GM12878 (cell line): ENCODE measurements around the gene TCF15. TPM values are rescaled to one million over a fixed set of nuclear protein-coding genes. Genes with fewer than 3 reads are reported as not detected.

Source experiments
- ATAC-seq: fragments of 200-7000 bp; cut with Tn5 transposase; 3 replicates; pipeline ENCODE4 v1.9.1; 2020; ENCODE audit warnings: mild to moderate bottlenecking, moderate library complexity
- BruUV-seq: library from RNA; stranded (reverse); fragments of 400-500 nt; replicated peaks from 2 replicates; lab custom pipeline; 2021; lab: Mats Ljungman, UMichigan
- CTCF ChIA-PET: fragments of 300-600 bp; sonication (Branson Sonifier 250); formaldehyde crosslinking; extraction: SDS; loops from one replicate; lab custom pipeline; 2021; ENCODE audit warnings: inconsistent platforms; lab: Yijun Ruan, JAX
- POLR2A ChIA-PET: fragments of 350-600 bp; formaldehyde crosslinking; extraction: SDS; loops from one replicate; lab custom pipeline; 2021; ENCODE audit warnings: inconsistent platforms; lab: Charles Lee
- RAD21 ChIA-PET: fragments of 300-600 bp; sonication (Branson Sonifier 250); formaldehyde crosslinking; loops from one replicate; lab custom pipeline; 2023; ENCODE audit warnings: antibody characterized with exemption; ENCODE audit not compliant: unreplicated experiment; lab: Charles Lee
- SMC1A ChIA-PET: fragments of 300-600 bp; sonication (Branson Sonifier 250); formaldehyde crosslinking; loops from one replicate; lab custom pipeline; 2023; ENCODE audit not compliant: unreplicated experiment, uncharacterized antibody; lab: Charles Lee
- DNase-seq: peaks from one replicate; pipeline ENCODE4 v3.0.0-alpha.2; 2011; ENCODE audit warnings: low read depth, low spot score
- FAIRE-seq: peaks from 3 replicates; lab custom pipeline; 2011; peaks lifted over from hg19 to GRCh38; lab: Jason Lieb, UNC
- H2AFZ ChIP-seq: 2 replicates; pipeline ENCODE4 v1.6.0; 2011; ENCODE audit warnings: low read depth, low read length, control low read depth; ENCODE audit not compliant: control insufficient read depth
- H3K27ac ChIP-seq: 2 replicates; pipeline ENCODE4 v1.5.1; 2011; ENCODE audit warnings: control low read depth; ENCODE audit not compliant: control insufficient read depth, insufficient read depth
- H3K27me3 ChIP-seq, 2 experiments: replicated peaks in 1 of 2; 2 replicates each; pipeline versions ENCODE4 v1.6.0 to v1.6.1; 2011; ENCODE audit warnings: low read length in 1 of 2; ENCODE audit not compliant: control insufficient read depth in 2 of 2, insufficient read depth in 2 of 2
- H3K36me3 ChIP-seq, 2 experiments: 2 replicates each; pipeline ENCODE4 v1.5.1; 2011; ENCODE audit warnings: low read length in 1 of 2; ENCODE audit not compliant: control insufficient read depth in 2 of 2, insufficient read depth in 2 of 2
- H3K4me1 ChIP-seq: 2 replicates; pipeline ENCODE4 v1.6.1; 2011; ENCODE audit warnings: mild to moderate bottlenecking, low read length, moderate library complexity, mixed read lengths; ENCODE audit not compliant: control insufficient read depth, insufficient read depth
- H3K4me2 ChIP-seq: 2 replicates; pipeline ENCODE4 v1.6.0; 2011; ENCODE audit warnings: control low read depth; ENCODE audit not compliant: control insufficient read depth, insufficient read depth
- H3K4me3 ChIP-seq: fragments of 200-600 bp; sonication (generic); 2 replicates; pipeline ENCODE4 v1.5.1; 2016
- H3K79me2 ChIP-seq: 2 replicates; pipeline ENCODE4 v1.6.0; 2011; ENCODE audit warnings: low read length; ENCODE audit not compliant: control insufficient read depth, insufficient read depth
- H3K9ac ChIP-seq: 2 replicates; pipeline ENCODE4 v1.8.0; 2011; ENCODE audit warnings: low read length, control low read depth, mixed read lengths; ENCODE audit not compliant: control insufficient read depth, insufficient read depth
- H3K9me3 ChIP-seq: replicated peaks from 3 replicates; pipeline ENCODE4 v1.5.1; 2011; ENCODE audit warnings: mild to moderate bottlenecking, low read length; ENCODE audit not compliant: control insufficient read depth, insufficient read depth
- H4K20me1 ChIP-seq: 2 replicates; pipeline ENCODE4 v1.6.0; 2011; ENCODE audit not compliant: control insufficient read depth, insufficient read depth
- ATF7 ChIP-seq: fragments of 450-650 bp; IDR thresholded peaks from 2 replicates; pipeline ENCODE4 v1.6.1; 2016; ENCODE audit warnings: low read depth, mild to moderate bottlenecking
- BCL11A ChIP-seq: IDR thresholded peaks from 2 replicates; pipeline ENCODE4 v1.6.1; 2011; ENCODE audit warnings: low read depth, low read length
- BMI1 ChIP-seq: fragments of 450-650 bp; IDR thresholded peaks from 2 replicates; pipeline ENCODE4 v1.6.1; 2016; ENCODE audit warnings: mild to moderate bottlenecking, moderate library complexity, borderline replicate concordance
- EGR1 ChIP-seq, 2 experiments: IDR thresholded peaks; 1 replicate in 1 of 2; 2 replicates in 1 of 2; pipeline ENCODE4 v1.6.1; 2011 to 2012; ENCODE audit warnings: low read depth in 2 of 2, low read length in 2 of 2, borderline replicate concordance in 1 of 2, mild to moderate bottlenecking in 1 of 2, moderate library complexity in 1 of 2
- FOXM1 ChIP-seq: IDR thresholded peaks from 2 replicates; pipeline ENCODE4 v1.6.1; 2012; ENCODE audit warnings: low read depth, mild to moderate bottlenecking, inconsistent platforms, low read length, moderate library complexity
- GABPA ChIP-seq: IDR thresholded peaks from 2 replicates; pipeline ENCODE4 v1.6.1; 2014; ENCODE audit warnings: antibody characterized with exemption, low read depth, mild to moderate bottlenecking, inconsistent platforms
- IRF5 ChIP-seq: fragments of 450-650 bp; IDR thresholded peaks from 2 replicates; pipeline ENCODE4 v1.6.1; 2017; ENCODE audit warnings: borderline replicate concordance
- KLF5 ChIP-seq: fragments of 450-650 bp; IDR thresholded peaks from 2 replicates; pipeline ENCODE4 v1.6.1; 2014; ENCODE audit warnings: mild to moderate bottlenecking; ENCODE audit not compliant: partially characterized antibody
- MEF2B ChIP-seq: fragments of 450-650 bp; IDR thresholded peaks from 2 replicates; pipeline ENCODE4 v1.6.1; 2018; ENCODE audit warnings: mild to moderate bottlenecking, moderate library complexity; ENCODE audit not compliant: partially characterized antibody, poor library complexity, severe bottlenecking
- MYC ChIP-seq: IDR thresholded peaks from 2 replicates; pipeline ENCODE4 v1.6.1; 2011; ENCODE audit warnings: mild to moderate bottlenecking, low read length, moderate library complexity, inconsistent platforms; ENCODE audit not compliant: insufficient read depth, insufficient replicate concordance, insufficient read length, severe bottlenecking
- PAX8 ChIP-seq: fragments of 450-650 bp; IDR thresholded peaks from 2 replicates; pipeline ENCODE4 v1.6.1; 2017; ENCODE audit warnings: mild to moderate bottlenecking, moderate library complexity
- POLR2AphosphoS2 ChIP-seq: IDR thresholded peaks from 2 replicates; pipeline ENCODE4 v1.6.1; 2011; ENCODE audit warnings: low read depth, mild to moderate bottlenecking, low read length, improper control_type of control experiment, moderate library complexity
- RAD21 ChIP-seq: IDR thresholded peaks from 2 replicates; pipeline ENCODE4 v1.6.1; 2011; ENCODE audit warnings: mild to moderate bottlenecking, low read depth, low read length, moderate library complexity; ENCODE audit not compliant: insufficient read depth
- SPI1 ChIP-seq: IDR thresholded peaks from 2 replicates; pipeline ENCODE4 v1.6.1; 2011; ENCODE audit warnings: low read depth, mild to moderate bottlenecking, low read length, moderate library complexity, borderline replicate concordance; ENCODE audit not compliant: insufficient read depth
- SRF ChIP-seq, 2 experiments: IDR thresholded peaks; 2 replicates each; pipeline ENCODE4 v1.6.1; 2011; ENCODE audit warnings: low read depth in 2 of 2, low read length in 2 of 2, mild to moderate bottlenecking in 1 of 2, moderate library complexity in 1 of 2
- TCF12 ChIP-seq: IDR thresholded peaks from 2 replicates; pipeline ENCODE4 v1.6.1; 2011; ENCODE audit warnings: low read depth, mild to moderate bottlenecking, low read length
- WGBS: methylation state at CpG from one replicate; pipeline ENCODE4 v1.1.6; 2016; ENCODE audit warnings: low lambda C conversion rate; ENCODE audit not compliant: insufficient replicate concordance, insufficient coverage; ENCODE audit errors: missing lambda C conversion rate; 5-methylcytosine and 5-hydroxymethylcytosine counted together
- in situ Hi-C: fragments of 300-500 bp; cut with MboI; formaldehyde crosslinking; loops from 9 replicates; pipeline ENCODE4 v1.14.3; 2018; ENCODE audit warnings: mixed read lengths
- intact Hi-C: fragments of 100-400 bp; cut with micrococcal nuclease; formaldehyde crosslinking; loops from one replicate; pipeline ENCODE4 v1.14.2; 2022; ENCODE audit not compliant: unreplicated experiment
- polyA plus RNA-seq, 11 experiments: library from polyadenylated mRNA; depleted of rRNA in 4 of 11; unstranded in 6 of 11; stranded (reverse) in 5 of 11; fragments of >200 nt; fragmentation: Nextera tagmentation in 4 of 11; fragmentation: Illumina TruSeq in 1 of 11; extraction: Ambion mirVana in 4 of 11; extraction: Trizol in 1 of 11; gene quantifications; 1 replicate in 1 of 11; 2 replicates in 10 of 11; pipeline versions ENCODE4 v1.2.1 to v1.2.3, GENCODE V29; 2011 to 2016; ENCODE audit warnings: inconsistent platforms in 2 of 11, missing spikeins in 2 of 11, low read depth in 1 of 11
- total RNA-seq, 4 experiments: library from RNA; depleted of rRNA in 3 of 4; stranded (reverse); fragments of >200 nt in 3 of 4; fragmentation: Illumina TruSeq in 1 of 4; extraction: Trizol in 1 of 4; gene quantifications; 2 replicates each; pipeline versions ENCODE4 v1.2.1 to v1.2.3, GENCODE V29; 2013 to 2021
- TF ChIP-seq, protein P1 (sequence below): fragments of 150-350 bp; IDR thresholded peaks from 2 replicates; pipeline ENCODE4 v1.6.1; 2016; ENCODE audit warnings: low read depth, low read length
- TF ChIP-seq, protein P2 (sequence below): IDR thresholded peaks from 2 replicates; pipeline ENCODE4 v1.6.1; 2012; ENCODE audit warnings: low read depth, low read length, improper control_type of control experiment

Gene TCF15
- total and polyA plus RNA-seq, 10 of the 15 experiments (the other 5 are each of a cell fraction or from before 2014, with no cell fraction given) = 0.08 TPM; not detected in 9

DNA sequence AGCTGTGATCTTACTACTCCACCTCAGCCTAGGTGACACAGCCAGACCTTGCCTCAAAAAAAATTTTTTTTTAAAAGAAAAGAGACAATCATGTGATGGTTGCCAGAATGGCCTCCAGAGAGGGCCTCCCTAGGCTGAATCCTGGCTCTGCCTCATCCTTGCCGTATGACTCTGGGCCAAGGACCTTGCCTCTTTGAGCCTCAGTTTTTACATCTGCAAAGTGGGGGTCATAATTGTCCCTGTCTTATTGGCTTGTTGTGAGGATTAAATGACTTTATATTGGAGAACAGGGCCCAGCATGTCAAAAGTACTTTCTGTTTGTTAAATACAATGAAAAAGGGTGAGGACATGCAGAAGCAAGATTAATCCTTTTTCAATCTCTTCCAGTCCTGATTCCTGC, 28.5 kb upstream of the TCF15 start (continued):
- TF ChIP-seq, protein P1, sequence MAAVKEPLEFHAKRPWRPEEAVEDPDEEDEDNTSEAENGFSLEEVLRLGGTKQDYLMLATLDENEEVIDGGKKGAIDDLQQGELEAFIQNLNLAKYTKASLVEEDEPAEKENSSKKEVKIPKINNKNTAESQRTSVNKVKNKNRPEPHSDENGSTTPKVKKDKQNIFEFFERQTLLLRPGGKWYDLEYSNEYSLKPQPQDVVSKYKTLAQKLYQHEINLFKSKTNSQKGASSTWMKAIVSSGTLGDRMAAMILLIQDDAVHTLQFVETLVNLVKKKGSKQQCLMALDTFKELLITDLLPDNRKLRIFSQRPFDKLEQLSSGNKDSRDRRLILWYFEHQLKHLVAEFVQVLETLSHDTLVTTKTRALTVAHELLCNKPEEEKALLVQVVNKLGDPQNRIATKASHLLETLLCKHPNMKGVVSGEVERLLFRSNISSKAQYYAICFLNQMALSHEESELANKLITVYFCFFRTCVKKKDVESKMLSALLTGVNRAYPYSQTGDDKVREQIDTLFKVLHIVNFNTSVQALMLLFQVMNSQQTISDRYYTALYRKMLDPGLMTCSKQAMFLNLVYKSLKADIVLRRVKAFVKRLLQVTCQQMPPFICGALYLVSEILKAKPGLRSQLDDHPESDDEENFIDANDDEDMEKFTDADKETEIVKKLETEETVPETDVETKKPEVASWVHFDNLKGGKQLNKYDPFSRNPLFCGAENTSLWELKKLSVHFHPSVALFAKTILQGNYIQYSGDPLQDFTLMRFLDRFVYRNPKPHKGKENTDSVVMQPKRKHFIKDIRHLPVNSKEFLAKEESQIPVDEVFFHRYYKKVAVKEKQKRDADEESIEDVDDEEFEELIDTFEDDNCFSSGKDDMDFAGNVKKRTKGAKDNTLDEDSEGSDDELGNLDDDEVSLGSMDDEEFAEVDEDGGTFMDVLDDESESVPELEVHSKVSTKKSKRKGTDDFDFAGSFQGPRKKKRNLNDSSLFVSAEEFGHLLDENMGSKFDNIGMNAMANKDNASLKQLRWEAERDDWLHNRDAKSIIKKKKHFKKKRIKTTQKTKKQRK = no peak
- TF ChIP-seq MYC (no peak), EGR1 (IDR thresholded peaks at IDR 0.05; ENCODE audit: borderline replicate concordance in 1 of 2, low read depth in 2 of 2, low read length in 2 of 2) (no peak), RAD21 (no peak), TCF12 (no peak), BCL11A (no peak), SRF (IDR thresholded peaks at IDR 0.05; ENCODE audit: low read depth in 2 of 2, low read length in 2 of 2) (no peak)

DNA sequence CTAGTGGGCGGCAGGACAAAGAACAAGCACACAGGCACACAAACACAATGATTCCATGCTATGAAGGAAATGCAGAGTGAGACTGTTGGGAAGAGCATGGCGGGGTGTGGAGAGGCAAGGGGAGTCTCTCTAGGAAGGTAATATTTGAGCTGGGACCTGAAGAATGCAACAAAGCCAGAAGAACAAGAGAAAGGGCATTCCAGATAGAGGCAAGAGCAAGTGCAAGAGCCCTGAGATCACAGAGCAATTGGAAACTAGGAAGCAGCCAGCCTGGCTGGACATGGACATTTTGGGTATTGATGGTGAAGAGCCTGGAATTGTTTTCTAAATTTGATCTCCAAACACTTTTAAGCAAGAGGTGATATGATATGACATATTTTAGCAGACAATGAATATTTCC, 27.4 kb upstream of the TCF15 start:
- Histone ChIP-seq H2AFZ (no peak overlapping the region), H3K9ac (no peak overlapping the region), H3K9me3 (no peaks in the 10 kb centered on the region), H3K27ac (no peak overlapping the region), H3K4me1 (no peaks in the 10 kb centered on the region), H3K27me3 (peaks cover 0 to 2% of the 10 kb centered on the region in 2 experiments; a peak in 2 of 4 replicates), H3K4me2 (no peak overlapping the region), H3K4me3 (no peak overlapping the region), H4K20me1 (no peaks in the 10 kb centered on the region), H3K36me3 (no peaks in the 10 kb centered on the region), H3K79me2 (no peaks in the 10 kb centered on the region)
- CTCF ChIA-PET = interaction anchor here (0.8 to 1.1 kb wide), 2 partner anchors 10 to 37 kb away, joined by 3 read pairs; no protein-coding TSS in a partner anchor
- intact Hi-C loops (no loop called here), in situ Hi-C loops (no loop called here)
- ATAC-seq (no peak), DNase-seq (no peak), FAIRE-seq (no peak)
- POLR2A ChIA-PET = no interaction called here
- BruUV-seq = no TSS peak
- RAD21 ChIA-PET = no interaction called here
- 11% methylated on average over 2 of the region's 2 CpGs for WGBS
- SMC1A ChIA-PET = no interaction called here
- no peak for TF ChIP-seq FOXM1
- TF ChIP-seq MEF2B = no peak
- TF ChIP-seq SPI1 = no peak
- no peak for TF ChIP-seq EGR1 (IDR thresholded peaks at IDR 0.05; ENCODE audit: borderline replicate concordance in 1 of 2, low read depth in 2 of 2, low read length in 2 of 2)
- TF ChIP-seq ATF7 = no peak
- TF ChIP-seq IRF5 = no peak
- TF ChIP-seq PAX8 = no peak
- TF ChIP-seq GABPA = no peak
- TF ChIP-seq BMI1 = no peak
- no peak for TF ChIP-seq KLF5
- TF ChIP-seq, protein P2, sequence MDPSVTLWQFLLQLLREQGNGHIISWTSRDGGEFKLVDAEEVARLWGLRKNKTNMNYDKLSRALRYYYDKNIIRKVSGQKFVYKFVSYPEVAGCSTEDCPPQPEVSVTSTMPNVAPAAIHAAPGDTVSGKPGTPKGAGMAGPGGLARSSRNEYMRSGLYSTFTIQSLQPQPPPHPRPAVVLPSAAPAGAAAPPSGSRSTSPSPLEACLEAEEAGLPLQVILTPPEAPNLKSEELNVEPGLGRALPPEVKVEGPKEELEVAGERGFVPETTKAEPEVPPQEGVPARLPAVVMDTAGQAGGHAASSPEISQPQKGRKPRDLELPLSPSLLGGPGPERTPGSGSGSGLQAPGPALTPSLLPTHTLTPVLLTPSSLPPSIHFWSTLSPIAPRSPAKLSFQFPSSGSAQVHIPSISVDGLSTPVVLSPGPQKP = no peak
- no peak for TF ChIP-seq POLR2AphosphoS2
